CD14-positive monocyte (primary cell): Measurements from ENCODE around the gene ITFG2. TPM values are rescaled to one million over a fixed set of nuclear protein-coding genes. Genes with fewer than 3 reads are reported as not detected.

Experiments used
- DNase-seq, 3 donors: peaks; one replicate each; pipeline ENCODE4 v3.0.0-alpha.2; 2011 to 2022
- H2AFZ ChIP-seq: 2 replicates; pipeline ENCODE4 v1.6.0; 2012; ENCODE audit warnings: mild to moderate bottlenecking, low read depth, low read length, inconsistent platforms; ENCODE audit not compliant: insufficient read depth, poor library complexity, severe bottlenecking
- H3K27ac ChIP-seq, 2 donors: 1 replicate in 1 of 2; 2 replicates in 1 of 2; pipeline ENCODE4 v1.5.1; 2012 to 2013; ENCODE audit warnings: low read length in 2 of 2, control low read depth in 1 of 2, inconsistent platforms in 1 of 2, low read depth in 1 of 2, mild to moderate bottlenecking in 1 of 2
- H3K27me3 ChIP-seq, 2 donors: one replicate each; pipeline versions ENCODE4 v1.6.0 to v1.6.1; 2011 to 2013; ENCODE audit warnings: low read length in 2 of 2; ENCODE audit not compliant: control insufficient read depth in 2 of 2, insufficient read depth in 2 of 2
- H3K36me3 ChIP-seq, 2 donors: replicated peaks in 1 of 2; 1 replicate in 1 of 2; 2 replicates in 1 of 2; pipeline versions ENCODE4 v1.5.1 to v1.6.1; 2012 to 2013; ENCODE audit warnings: low read length in 2 of 2, control low read depth in 1 of 2, inconsistent platforms in 1 of 2, mild to moderate bottlenecking in 1 of 2; ENCODE audit not compliant: insufficient read depth in 2 of 2, control insufficient read depth in 1 of 2
- H3K4me1 ChIP-seq, 2 donors: 1 replicate in 1 of 2; 2 replicates in 1 of 2; pipeline versions ENCODE4 v1.5.1 to v1.6.1; 2012 to 2013; ENCODE audit warnings: low read length in 2 of 2, control low read depth in 1 of 2, inconsistent platforms in 1 of 2, mild to moderate bottlenecking in 1 of 2, moderate library complexity in 1 of 2; ENCODE audit not compliant: insufficient read depth in 2 of 2, control insufficient read depth in 1 of 2
- H3K4me2 ChIP-seq: replicated peaks from 2 replicates; pipeline ENCODE3; 2012; ENCODE audit warnings: low read length, moderate library complexity, mild to moderate bottlenecking; ENCODE audit not compliant: poor library complexity, severe bottlenecking; ENCODE audit errors: extremely low read depth
- H3K4me3 ChIP-seq, 3 experiments: fragments of 200-600 bp in 1 of 3; sonication (generic) in 1 of 3; replicated peaks in 1 of 3; 1 replicate in 2 of 3; 2 replicates in 1 of 3; pipeline ENCODE4 v1.5.1; 2011 to 2013; ENCODE audit warnings: low read length in 3 of 3, mild to moderate bottlenecking in 3 of 3, control low read depth in 2 of 3, low read depth in 2 of 3, inconsistent platforms in 1 of 3, moderate library complexity in 1 of 3
- H3K79me2 ChIP-seq: 2 replicates; pipeline ENCODE4 v1.6.0; 2012; ENCODE audit warnings: mild to moderate bottlenecking, control low read depth, inconsistent platforms, low read length, moderate library complexity; ENCODE audit not compliant: insufficient read depth
- H3K9ac ChIP-seq: 2 replicates; pipeline ENCODE4 v1.6.0; 2017; ENCODE audit warnings: low read length, mild to moderate bottlenecking; ENCODE audit not compliant: insufficient read depth, poor library complexity, severe bottlenecking
- H3K9me3 ChIP-seq, 2 donors: replicated peaks in 1 of 2; 1 replicate in 1 of 2; 2 replicates in 1 of 2; pipeline versions ENCODE4 v1.5.1 to v1.6.1; 2012 to 2013; ENCODE audit warnings: low read length in 2 of 2, control low read depth in 1 of 2; ENCODE audit not compliant: control insufficient read depth in 1 of 2, insufficient read depth in 1 of 2
- H4K20me1 ChIP-seq: 2 replicates; pipeline ENCODE4 v1.6.0; 2012; ENCODE audit warnings: mild to moderate bottlenecking, low read length, control low read depth, moderate library complexity; ENCODE audit not compliant: insufficient read depth
- H3K27ac Mint-ChIP-seq, 7 donors: one replicate each; pipeline ENCODE4 v1.8.0; 2020; ENCODE audit warnings: mild to moderate bottlenecking in 7 of 7, mixed read lengths in 7 of 7, moderate library complexity in 6 of 7, inconsistent platforms in 2 of 7
- H3K27me3 Mint-ChIP-seq, 3 donors: one replicate each; pipeline ENCODE4 v1.8.0; 2021 to 2022; ENCODE audit warnings: low read depth in 3 of 3, mild to moderate bottlenecking in 3 of 3, mixed read lengths in 3 of 3, moderate library complexity in 3 of 3, inconsistent platforms in 1 of 3
- H3K36me3 Mint-ChIP-seq, 2 donors: one replicate each; pipeline ENCODE4 v1.8.0; 2020; ENCODE audit warnings: mixed read lengths in 2 of 2, inconsistent platforms in 1 of 2, mild to moderate bottlenecking in 1 of 2
- H3K4me1 Mint-ChIP-seq: one replicate; pipeline ENCODE4 v1.8.0; 2020; ENCODE audit warnings: mild to moderate bottlenecking, mixed read lengths
- H3K4me3 Mint-ChIP-seq, 2 donors: one replicate each; pipeline ENCODE4 v1.8.0; 2020; ENCODE audit warnings: mild to moderate bottlenecking in 2 of 2, mixed read lengths in 2 of 2, moderate library complexity in 1 of 2
- H3K9me3 Mint-ChIP-seq, 7 donors: one replicate each; pipeline ENCODE4 v1.8.0; 2020 to 2022; ENCODE audit warnings: mixed read lengths in 7 of 7, mild to moderate bottlenecking in 6 of 7, moderate library complexity in 6 of 7, inconsistent platforms in 2 of 7
- CTCF ChIP-seq: fragments of 200-600 bp; IDR thresholded peaks from one replicate; pipeline ENCODE4 v1.8.0; 2022; ENCODE audit warnings: antibody characterized with exemption, mild to moderate bottlenecking
- WGBS: methylation state at CpG from one replicate; pipeline ENCODE4 v1.1.5; 2013; ENCODE audit warnings: missing lambda C conversion rate; ENCODE audit not compliant: insufficient coverage; 5-methylcytosine and 5-hydroxymethylcytosine counted together
- intact Hi-C, 2 donors: fragments of 100-400 bp; cut with micrococcal nuclease; formaldehyde crosslinking; loops; one replicate each; pipeline versions ENCODE4 v1.15.0 to v1.15.1; 2023
- polyA plus RNA-seq, 3 donors: library from polyadenylated mRNA; depleted of rRNA in 1 of 3; unstranded in 2 of 3; stranded (reverse) in 1 of 3; fragments of 300-500 nt in 2 of 3; fragments of >200 nt in 1 of 3; fragmentation: Illumina TruSeq in 2 of 3; gene quantifications; 1 replicate in 2 of 3; 2 replicates in 1 of 3; pipeline ENCODE4 v1.2.3, GENCODE V29; 2012 to 2021

Gene ITFG2
- polyA plus RNA-seq, 3 donors: 19.1 to 51.2 (median 24.0) TPM

- peak overlapping the region in 1 of 2 donors; percentile 82 for H3K4me3 Mint-ChIP-seq
- no peak overlapping the region for H3K27ac Mint-ChIP-seq
- Histone ChIP-seq H3K79me2 (peaks cover 4% of the 10 kb centered on the region), H2AFZ (no peak overlapping the region), H3K27me3 (peaks cover 8 to 22% of the 10 kb centered on the region in 2 donors), H3K36me3 (peaks cover 0 to 7% of the 10 kb centered on the region in 2 donors), H3K27ac (no peak overlapping the region), H3K4me1 (peaks cover 15 to 28% of the 10 kb centered on the region in 2 donors), H3K4me3 (no peak overlapping the region), H3K9me3 (no peaks in the 10 kb centered on the region), H3K4me2 (no peak overlapping the region), H4K20me1 (peaks cover 10% of the 10 kb centered on the region), H3K9ac (no peak overlapping the region)
- H3K4me1 Mint-ChIP-seq: peaks cover 22% of the 10 kb centered on the region
- peaks cover 18 to 27% (median 19%) of the 10 kb centered on the region in 3 donors for H3K27me3 Mint-ChIP-seq
- H3K36me3 Mint-ChIP-seq: peaks cover 0 to 5% of the 10 kb centered on the region in 2 donors
- peaks cover 0 to 5% (median 0%) of the 10 kb centered on the region in 7 donors for H3K9me3 Mint-ChIP-seq
- no peak for TF ChIP-seq CTCF
- intact Hi-C loops: no loop called here
- DNase-seq: no peak
- 59% methylated on average over 19 of the region's 25 CpGs for WGBS
Observed at GRCh38 chr12:2792671-2793500, 19.6 kb upstream of the ITFG2 start.

- Histone ChIP-seq H3K4me1 (peaks cover 15 to 28% of the 10 kb centered on the region in 2 donors), H3K36me3 (peaks cover 1 to 13% of the 10 kb centered on the region in 2 donors), H3K9me3 (no peaks in the 10 kb centered on the region), H3K9ac (no peak overlapping the region), H3K27ac (no peak overlapping the region), H3K27me3 (peaks cover 8 to 22% of the 10 kb centered on the region in 2 donors), H4K20me1 (peaks cover 10% of the 10 kb centered on the region), H3K79me2 (peaks cover 4% of the 10 kb centered on the region), H2AFZ (peak overlapping the region; percentile 94), H3K4me3 (no peak overlapping the region), H3K4me2 (peak overlapping the region; percentile 99)
- 95% methylated on average over 10 of the region's 21 CpGs for WGBS
- no peak for DNase-seq
- Mint-ChIP-seq H3K4me1 (peaks cover 22% of the 10 kb centered on the region), H3K4me3 (peak overlapping the region; percentile 12 to 82), H3K27ac (no peak overlapping the region), H3K36me3 (peaks cover 3 to 12% of the 10 kb centered on the region in 2 donors), H3K27me3 (peaks cover 18 to 27% (median 19%) of the 10 kb centered on the region in 3 donors), H3K9me3 (peaks cover 0 to 5% (median 0%) of the 10 kb centered on the region in 7 donors)
- TF ChIP-seq CTCF: no peak
- intact Hi-C loops: no loop called here
Observed at GRCh38 chr12:2793561-2793960, 18.9 kb upstream of the ITFG2 start.
